ENCODE data around the gene KLHL11. TPM values are rescaled to one million over a fixed set of nuclear protein-coding genes. Genes with fewer than 3 reads are reported as not detected.

The KLHL11 gene
- polyA plus RNA-seq, 1 of the 3 experiments (the other 2 are of a cell fraction), result 2.6 TPM

DNA sequence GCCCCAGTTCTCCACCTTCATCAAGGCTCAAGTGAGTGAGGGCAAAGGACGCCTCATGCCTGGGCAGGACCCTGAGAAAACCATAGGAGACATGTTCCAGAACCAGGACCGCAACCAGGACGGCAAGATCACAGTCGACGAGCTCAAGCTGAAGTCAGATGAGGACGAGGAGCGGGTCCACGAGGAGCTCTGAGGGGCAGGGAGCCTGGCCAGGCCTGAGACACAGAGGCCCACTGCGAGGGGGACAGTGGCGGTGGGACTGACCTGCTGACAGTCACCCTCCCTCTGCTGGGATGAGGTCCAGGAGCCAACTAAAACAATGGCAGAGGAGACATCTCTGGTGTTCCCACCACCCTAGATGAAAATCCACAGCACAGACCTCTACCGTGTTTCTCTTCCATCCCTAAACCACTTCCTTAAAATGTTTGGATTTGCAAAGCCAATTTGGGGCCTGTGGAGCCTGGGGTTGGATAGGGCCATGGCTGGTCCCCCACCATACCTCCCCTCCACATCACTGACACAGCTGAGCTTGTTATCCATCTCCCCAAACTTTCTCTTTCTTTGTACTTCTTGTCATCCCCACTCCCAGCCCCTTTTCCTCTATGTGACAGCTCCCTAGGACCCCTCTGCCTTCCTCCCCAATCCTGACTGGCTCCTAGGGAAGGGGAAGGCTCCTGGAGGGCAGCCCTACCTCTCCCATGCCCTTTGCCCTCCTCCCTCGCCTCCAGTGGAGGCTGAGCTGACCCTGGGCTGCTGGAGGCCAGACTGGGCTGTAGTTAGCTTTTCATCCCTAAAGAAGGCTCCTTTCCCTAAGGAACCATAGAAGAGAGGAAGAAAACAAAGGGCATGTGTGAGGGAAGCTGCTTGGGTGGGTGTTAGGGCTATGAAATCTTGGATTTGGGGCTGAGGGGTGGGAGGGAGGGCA is 42.7 kb downstream of the KLHL11 start:
- H3K79me2 ChIP-seq (ENCODE audit: insufficient read depth), result no peaks in the 10 kb centered on the region
- H3K36me3 ChIP-seq (replicated peaks in 1 of 2; ENCODE audit: control insufficient read depth in 1 of 2, insufficient read depth in 2 of 2, low read length in 1 of 2), result peaks cover 3 to 33% of the 10 kb centered on the region in 2 experiments
- ChIA-PET POLR2A (interaction anchor here (0.5 kb wide), 1 partner anchor 17 kb away, joined by 3 read pairs; no protein-coding TSS in a partner anchor), CTCF (interaction anchor here (0.8 to 1.0 kb wide), 2 partner anchors 11 to 137 kb away, joined by 3 to 4 read pairs; no protein-coding TSS in a partner anchor)
- no peaks in the 10 kb centered on the region for H3K27me3 ChIP-seq (ENCODE audit: insufficient read depth)
- 95% methylated on average over 10 of the region's 12 CpGs for WGBS (ENCODE audit: low lambda C conversion rate)
- H4K20me1 ChIP-seq (ENCODE audit: insufficient read depth), result 0 out of 2 replicates have a peak, but pooled peaks cover 3% of the 10 kb centered on the region
- peaks cover 9% of the 10 kb centered on the region for H3F3A ChIP-seq (replicated peaks; ENCODE audit: insufficient read depth)
- no peak overlapping the region for H3K9ac ChIP-seq
- no peak overlapping the region for H3K4me2 ChIP-seq
- H3K9me2 ChIP-seq, result no peaks in the 10 kb centered on the region
- no peak overlapping the region; a peak in 1 of 4 replicates for H3K27ac ChIP-seq (ENCODE audit: low read depth in 2 of 2, low read length in 1 of 2)
- no peaks in the 10 kb centered on the region for H3K4me1 ChIP-seq (ENCODE audit: control insufficient read depth in 1 of 2, insufficient read depth in 2 of 2, low read depth in 1 of 2, low read length in 1 of 2)
- H2AFZ ChIP-seq (ENCODE audit: low read depth), result no peak overlapping the region
- TF ChIP-seq, protein P1, sequence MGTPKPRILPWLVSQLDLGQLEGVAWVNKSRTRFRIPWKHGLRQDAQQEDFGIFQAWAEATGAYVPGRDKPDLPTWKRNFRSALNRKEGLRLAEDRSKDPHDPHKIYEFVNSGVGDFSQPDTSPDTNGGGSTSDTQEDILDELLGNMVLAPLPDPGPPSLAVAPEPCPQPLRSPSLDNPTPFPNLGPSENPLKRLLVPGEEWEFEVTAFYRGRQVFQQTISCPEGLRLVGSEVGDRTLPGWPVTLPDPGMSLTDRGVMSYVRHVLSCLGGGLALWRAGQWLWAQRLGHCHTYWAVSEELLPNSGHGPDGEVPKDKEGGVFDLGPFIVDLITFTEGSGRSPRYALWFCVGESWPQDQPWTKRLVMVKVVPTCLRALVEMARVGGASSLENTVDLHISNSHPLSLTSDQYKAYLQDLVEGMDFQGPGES (IDR thresholded peaks at IDR 0.05; ENCODE audit: low read depth, low read length), result no peak
- TF ChIP-seq, protein P2, sequence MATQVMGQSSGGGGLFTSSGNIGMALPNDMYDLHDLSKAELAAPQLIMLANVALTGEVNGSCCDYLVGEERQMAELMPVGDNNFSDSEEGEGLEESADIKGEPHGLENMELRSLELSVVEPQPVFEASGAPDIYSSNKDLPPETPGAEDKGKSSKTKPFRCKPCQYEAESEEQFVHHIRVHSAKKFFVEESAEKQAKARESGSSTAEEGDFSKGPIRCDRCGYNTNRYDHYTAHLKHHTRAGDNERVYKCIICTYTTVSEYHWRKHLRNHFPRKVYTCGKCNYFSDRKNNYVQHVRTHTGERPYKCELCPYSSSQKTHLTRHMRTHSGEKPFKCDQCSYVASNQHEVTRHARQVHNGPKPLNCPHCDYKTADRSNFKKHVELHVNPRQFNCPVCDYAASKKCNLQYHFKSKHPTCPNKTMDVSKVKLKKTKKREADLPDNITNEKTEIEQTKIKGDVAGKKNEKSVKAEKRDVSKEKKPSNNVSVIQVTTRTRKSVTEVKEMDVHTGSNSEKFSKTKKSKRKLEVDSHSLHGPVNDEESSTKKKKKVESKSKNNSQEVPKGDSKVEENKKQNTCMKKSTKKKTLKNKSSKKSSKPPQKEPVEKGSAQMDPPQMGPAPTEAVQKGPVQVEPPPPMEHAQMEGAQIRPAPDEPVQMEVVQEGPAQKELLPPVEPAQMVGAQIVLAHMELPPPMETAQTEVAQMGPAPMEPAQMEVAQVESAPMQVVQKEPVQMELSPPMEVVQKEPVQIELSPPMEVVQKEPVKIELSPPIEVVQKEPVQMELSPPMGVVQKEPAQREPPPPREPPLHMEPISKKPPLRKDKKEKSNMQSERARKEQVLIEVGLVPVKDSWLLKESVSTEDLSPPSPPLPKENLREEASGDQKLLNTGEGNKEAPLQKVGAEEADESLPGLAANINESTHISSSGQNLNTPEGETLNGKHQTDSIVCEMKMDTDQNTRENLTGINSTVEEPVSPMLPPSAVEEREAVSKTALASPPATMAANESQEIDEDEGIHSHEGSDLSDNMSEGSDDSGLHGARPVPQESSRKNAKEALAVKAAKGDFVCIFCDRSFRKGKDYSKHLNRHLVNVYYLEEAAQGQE (IDR thresholded peaks at IDR 0.05; ENCODE audit: low read depth, low read length), result no peak
- TF ChIP-seq NFIC (IDR thresholded peaks at IDR 0.05; ENCODE audit: borderline replicate concordance) (no peak), EZH2phosphoT487 (IDR thresholded peaks at IDR 0.05; ENCODE audit: borderline replicate concordance, low read depth) (no peak), POLR2AphosphoS5 (IDR thresholded peaks at IDR 0.05; ENCODE audit: low read depth, low read length) (no peak)
- DNase-seq, result no peak
- H3K4me3 ChIP-seq (ENCODE audit: low read depth in 2 of 2, low read length in 1 of 2), result no peak overlapping the region
- H3K9me3 ChIP-seq, result no peaks in the 10 kb centered on the region

DNA sequence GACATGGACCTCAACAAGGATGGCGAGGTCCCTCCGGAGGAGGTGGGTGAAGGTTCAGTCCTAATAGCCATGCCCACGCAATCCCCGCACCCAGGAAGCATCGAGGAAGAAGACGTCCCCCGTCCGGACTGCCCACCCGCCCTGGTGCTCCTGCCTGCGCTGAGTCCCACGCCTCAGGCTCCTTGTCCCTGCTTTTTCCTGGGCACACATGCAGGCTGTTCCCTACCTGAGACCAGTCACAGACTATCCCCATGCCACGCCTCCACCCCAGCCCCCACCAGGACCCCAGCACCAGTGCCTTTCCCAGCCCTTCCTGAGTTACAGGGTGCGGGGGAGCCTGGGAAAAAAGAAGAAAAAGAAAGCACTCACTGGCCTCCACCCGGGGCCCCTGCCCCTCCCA is 43.4 kb downstream of the KLHL11 start:
- Histone ChIP-seq H3K9ac (no peak overlapping the region), H3K4me1 (ENCODE audit: control insufficient read depth in 1 of 2, insufficient read depth in 2 of 2, low read depth in 1 of 2, low read length in 1 of 2) (no peaks in the 10 kb centered on the region; a peak in 1 of 4 replicates), H2AFZ (ENCODE audit: low read depth) (no peak overlapping the region), H3K27me3 (ENCODE audit: insufficient read depth) (no peaks in the 10 kb centered on the region), H3K36me3 (replicated peaks in 1 of 2; ENCODE audit: control insufficient read depth in 1 of 2, insufficient read depth in 2 of 2, low read length in 1 of 2) (peaks cover 3 to 31% of the 10 kb centered on the region in 2 experiments), H3K27ac (ENCODE audit: low read depth in 2 of 2, low read length in 1 of 2) (no peak overlapping the region), H3K4me3 (ENCODE audit: low read depth in 2 of 2, low read length in 1 of 2) (no peak overlapping the region), H3K9me2 (no peaks in the 10 kb centered on the region), H3K9me3 (no peaks in the 10 kb centered on the region), H3K4me2 (no peak overlapping the region), H4K20me1 (ENCODE audit: insufficient read depth) (peaks cover 6% of the 10 kb centered on the region; the same call in 1 of the 2 replicates), H3K79me2 (ENCODE audit: insufficient read depth) (peaks cover 6% of the 10 kb centered on the region), H3F3A (replicated peaks; ENCODE audit: insufficient read depth) (peaks cover 9% of the 10 kb centered on the region)
- POLR2A ChIA-PET, result no interaction called here
- DNase-seq, result no peak
- CTCF ChIA-PET, result no interaction called here
- 84% methylated on average over 6 of the region's 14 CpGs for WGBS (ENCODE audit: low lambda C conversion rate)
- TF ChIP-seq, protein P3, sequence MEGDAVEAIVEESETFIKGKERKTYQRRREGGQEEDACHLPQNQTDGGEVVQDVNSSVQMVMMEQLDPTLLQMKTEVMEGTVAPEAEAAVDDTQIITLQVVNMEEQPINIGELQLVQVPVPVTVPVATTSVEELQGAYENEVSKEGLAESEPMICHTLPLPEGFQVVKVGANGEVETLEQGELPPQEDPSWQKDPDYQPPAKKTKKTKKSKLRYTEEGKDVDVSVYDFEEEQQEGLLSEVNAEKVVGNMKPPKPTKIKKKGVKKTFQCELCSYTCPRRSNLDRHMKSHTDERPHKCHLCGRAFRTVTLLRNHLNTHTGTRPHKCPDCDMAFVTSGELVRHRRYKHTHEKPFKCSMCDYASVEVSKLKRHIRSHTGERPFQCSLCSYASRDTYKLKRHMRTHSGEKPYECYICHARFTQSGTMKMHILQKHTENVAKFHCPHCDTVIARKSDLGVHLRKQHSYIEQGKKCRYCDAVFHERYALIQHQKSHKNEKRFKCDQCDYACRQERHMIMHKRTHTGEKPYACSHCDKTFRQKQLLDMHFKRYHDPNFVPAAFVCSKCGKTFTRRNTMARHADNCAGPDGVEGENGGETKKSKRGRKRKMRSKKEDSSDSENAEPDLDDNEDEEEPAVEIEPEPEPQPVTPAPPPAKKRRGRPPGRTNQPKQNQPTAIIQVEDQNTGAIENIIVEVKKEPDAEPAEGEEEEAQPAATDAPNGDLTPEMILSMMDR (IDR thresholded peaks at IDR 0.05), result no peak
- no peak for TF ChIP-seq RAD21 (IDR thresholded peaks at IDR 0.05; ENCODE audit: low read length)
- TF ChIP-seq, protein P4, sequence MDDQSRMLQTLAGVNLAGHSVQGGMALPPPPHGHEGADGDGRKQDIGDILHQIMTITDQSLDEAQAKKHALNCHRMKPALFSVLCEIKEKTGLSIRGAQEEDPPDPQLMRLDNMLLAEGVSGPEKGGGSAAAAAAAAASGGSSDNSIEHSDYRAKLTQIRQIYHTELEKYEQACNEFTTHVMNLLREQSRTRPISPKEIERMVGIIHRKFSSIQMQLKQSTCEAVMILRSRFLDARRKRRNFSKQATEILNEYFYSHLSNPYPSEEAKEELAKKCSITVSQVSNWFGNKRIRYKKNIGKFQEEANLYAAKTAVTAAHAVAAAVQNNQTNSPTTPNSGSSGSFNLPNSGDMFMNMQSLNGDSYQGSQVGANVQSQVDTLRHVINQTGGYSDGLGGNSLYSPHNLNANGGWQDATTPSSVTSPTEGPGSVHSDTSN (IDR thresholded peaks at IDR 0.05), result no peak
